Activated naive CD4-positive, alpha-beta T cell (primary cell): ENCODE measurements around the gene APOBR.
"Not testable (repeated sequence)": the region's sequence is repeated elsewhere in the genome, so short reads cannot be mapped to it uniquely, and the experiment has no call there.

Experiments
- DNase-seq, 4 experiments: peaks; one replicate each; lab custom pipeline; 2025; lab: John Stamatoyannopoulos, UW

Gene APOBR, protein sequence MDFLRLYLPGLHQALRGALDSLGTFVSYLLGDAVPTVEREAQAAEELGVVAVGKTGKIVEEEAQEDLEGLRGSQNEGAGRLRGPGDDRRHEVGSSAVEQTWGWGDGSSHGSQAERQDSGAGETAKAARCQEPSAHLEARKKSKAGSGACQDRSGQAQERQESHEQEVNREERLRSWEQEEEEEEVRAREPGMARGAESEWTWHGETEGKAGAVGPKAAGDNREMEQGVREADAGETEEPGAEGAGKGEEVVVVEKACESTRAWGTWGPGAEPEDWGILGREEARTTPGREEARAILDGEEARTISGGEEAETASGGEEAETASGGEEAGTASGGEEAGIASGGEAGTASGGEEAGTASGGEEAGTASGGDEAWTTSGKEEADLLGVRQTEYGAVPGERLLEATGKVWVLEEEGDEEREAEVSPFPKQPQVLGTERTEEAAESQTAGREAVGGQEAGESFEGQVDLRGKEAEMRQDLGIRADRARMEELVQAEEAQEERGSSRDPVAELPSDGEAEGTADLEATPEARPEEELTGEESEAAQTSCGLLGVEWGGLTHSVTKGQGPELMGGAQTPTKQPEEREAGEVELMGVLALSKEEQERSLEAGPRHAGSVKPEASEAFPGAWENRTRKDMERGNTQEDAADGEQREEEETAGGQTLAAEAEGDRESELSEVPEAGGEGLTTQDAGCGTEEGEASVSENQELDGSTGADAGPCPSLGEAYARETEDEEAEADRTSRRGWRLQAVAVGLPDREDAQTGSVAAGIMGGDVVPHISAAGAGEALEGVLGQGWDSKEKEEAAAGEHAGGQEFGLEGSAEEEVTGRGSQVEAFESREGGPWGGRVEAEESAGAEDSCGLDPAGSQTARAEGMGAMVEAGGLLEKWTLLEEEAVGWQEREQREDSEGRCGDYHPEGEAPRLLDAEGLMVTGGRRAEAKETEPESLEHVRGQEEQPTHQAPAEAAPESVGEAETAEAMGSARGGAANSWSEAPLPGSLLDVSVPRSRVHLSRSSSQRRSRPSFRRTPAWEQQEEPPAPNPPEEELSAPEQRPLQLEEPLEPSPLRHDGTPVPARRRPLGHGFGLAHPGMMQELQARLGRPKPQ

DNA sequence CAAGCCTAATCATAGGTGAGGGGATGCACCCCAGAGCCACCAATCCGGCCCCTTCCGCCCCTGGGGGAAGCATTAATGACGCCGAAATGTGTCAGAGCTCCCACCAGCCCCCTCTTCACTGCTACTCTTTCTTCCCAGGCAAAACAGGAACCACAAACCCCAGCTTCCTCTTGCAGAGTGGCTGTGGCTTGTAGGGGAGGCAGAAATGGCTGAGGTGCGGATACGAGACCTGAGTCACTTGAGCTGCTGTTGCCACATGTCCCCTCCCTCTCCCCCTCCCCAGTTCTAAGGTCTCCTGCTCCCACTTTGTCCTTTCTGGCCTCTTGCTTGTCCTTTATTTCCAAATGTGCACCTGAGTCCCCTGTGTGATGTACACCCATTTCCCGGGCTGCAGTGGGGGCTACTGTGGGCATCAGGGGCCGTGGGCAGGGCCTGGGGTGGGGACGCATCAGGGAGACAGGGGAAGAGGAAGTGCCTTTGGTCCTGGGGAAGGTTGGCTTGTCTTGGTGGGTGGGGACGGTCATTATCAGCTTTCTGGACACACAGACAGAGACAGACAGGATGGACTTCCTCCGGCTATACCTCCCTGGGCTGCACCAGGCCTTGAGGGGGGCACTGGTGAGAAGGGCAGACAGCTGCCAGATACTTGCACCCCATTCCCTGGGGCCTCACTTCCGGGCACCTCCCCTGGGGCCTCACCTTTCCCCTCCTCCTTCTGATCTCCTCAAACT is at the start of gene APOBR:
TSS of gene APOBR (plus strand) at position 523 of the 731 bp plus-strand sequence. CDS start at position 562, 39 bp downstream.
- DNase-seq, result peak; percentile 26 to 72 (median 61)

- DNase-seq, result not testable (repeated sequence)
Observed at GRCh38 chr16:28446388-28446787, 48.1 kb upstream of the APOBR start.

- DNase-seq, result not testable (repeated sequence)
Observed at GRCh38 chr16:28447081-28447480, 47.4 kb upstream of the APOBR start.

DNA sequence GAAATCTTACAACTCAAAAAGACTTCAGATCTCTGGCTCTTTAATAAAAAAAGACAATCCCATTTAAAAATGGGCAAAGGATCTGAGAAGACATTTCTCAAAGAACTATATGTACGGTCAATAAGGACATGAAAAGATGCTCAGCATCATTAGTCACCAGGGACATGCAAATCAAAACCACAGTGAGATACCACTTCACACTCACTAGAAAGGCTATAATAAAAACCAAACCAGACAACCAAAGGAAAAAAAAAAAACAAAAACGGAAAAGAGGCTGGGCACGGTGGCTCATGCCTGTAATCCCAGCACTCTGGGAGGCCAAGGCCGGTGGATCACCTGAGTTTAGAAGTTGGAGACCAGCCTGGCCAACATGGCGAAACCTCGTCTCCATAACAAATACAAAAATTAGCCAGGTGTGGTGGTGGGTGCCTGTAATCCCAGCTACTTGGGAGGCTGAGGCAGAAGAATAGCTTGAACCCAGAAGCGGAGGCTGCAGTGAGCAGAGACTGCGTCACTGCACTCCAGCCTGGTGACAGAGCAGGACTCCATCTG is 20.7 kb upstream of the APOBR start:
- DNase-seq, result no peak

GRCh38 chr16:28475221-28475620 is 19.2 kb upstream of the APOBR start:
- no peak for DNase-seq

DNA sequence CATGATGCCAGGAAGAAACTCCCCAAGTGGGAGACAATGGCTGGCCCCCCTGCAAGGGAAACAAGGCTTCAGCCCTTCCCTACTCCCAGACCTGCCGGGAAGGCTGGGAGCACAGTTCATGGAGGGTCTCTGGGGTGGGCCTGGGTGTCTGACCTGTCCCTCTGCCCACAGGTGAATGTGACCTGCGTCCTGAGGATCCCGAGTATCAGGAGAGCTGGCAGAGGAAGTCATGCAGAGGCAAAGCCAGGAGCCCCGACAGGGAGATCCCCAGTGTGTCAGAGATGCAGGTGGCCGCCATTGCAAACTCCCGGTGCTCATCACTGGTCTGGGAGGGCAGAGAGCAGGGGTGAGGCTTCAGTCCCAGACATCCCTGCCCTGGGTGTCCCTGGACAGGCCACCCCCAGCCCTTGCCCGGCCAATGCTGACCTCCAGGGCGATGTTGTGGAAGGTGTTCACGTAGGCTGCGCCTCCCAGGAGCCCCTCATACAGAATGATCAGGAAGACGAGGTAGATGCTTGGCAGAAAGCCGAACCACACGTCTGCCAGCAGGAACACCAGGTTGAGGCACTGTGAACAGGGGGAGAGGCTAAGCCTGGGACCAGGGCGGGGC is 17.0 kb upstream of the APOBR start:
- DNase-seq, result no peak

GRCh38 chr16:28478506-28479180 is 15.8 kb upstream of the APOBR start:
- no peak for DNase-seq

GRCh38 chr16:28482026-28482425 is 12.4 kb upstream of the APOBR start:
- DNase-seq, result no peak

- not testable (repeated sequence) for DNase-seq
Observed at GRCh38 chr16:28483361-28483760, 11.1 kb upstream of the APOBR start.

- DNase-seq, result no peak
Observed at GRCh38 chr16:28486266-28486665, 8.2 kb upstream of the APOBR start.

DNA sequence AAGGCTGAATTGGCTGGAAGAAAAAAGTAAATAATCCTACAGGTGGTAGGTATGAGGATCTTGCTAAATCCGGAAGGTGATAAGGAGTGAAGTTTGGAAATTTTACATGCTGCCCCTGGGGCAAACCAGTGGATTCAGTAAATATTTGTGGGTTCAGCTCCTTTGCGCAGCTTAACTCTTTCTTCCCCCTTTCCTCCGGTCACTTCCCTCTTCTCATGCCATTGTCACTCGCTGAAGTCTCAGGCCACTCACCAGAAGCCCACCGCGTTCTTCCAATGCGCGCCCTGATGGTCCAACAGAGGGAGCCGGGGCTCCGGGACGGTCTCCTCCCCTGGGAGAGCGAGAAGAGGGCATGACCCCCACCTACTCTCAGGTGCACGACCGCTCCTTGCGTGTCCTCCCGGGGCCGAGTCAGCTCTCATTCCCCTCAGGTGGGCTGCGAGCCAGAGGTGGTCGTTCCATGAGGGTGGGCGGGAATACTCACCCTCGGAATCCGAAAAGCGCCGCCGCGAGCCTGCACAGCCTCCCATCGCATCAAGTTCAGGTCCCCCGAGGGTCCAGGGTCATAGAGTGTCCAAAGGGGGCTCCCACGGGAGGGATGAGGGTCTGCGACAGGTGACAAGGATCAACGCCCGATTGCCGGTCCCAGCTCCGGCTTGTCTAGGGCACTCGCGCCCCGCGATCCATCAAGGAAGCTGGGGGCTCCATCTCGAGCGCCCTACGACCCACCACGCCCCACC is 3.0 kb upstream of the APOBR start:
- no peak for DNase-seq

GRCh38 chr16:28491970-28492474 is 2.4 kb upstream of the APOBR start, which contains the start of gene CLN3:
Gene CLN3 (minus strand): TSS chr16:28492074. CDS start chr16:28491759, 315 bp downstream.
- peak; percentile 52 to 73 (median 68) for DNase-seq

DNA sequence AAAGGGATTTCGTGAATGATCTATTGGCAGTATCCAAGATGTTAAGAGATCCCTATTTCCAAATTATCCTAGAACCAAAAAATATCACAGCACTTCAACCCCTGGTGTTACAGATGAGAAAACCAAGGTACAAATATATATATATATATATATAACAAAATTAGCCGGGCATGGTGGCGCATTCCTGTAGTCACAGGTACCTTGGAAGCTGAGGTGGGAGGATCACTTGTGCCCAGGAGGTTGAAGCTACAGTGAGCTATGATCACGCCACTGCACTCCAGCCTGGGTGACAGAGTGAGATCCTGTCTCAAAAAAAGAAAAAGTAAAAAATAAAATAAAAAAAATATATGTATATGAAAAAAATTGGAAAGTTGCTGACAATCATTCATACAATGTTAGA is 1.9 kb upstream of the APOBR start:
- DNase-seq, result no peak

- DNase-seq, result peak in 2 of 4 experiments; percentile 9 to 11
Observed at GRCh38 chr16:28495098-28495793, 803 bp downstream of the APOBR start.

DNA sequence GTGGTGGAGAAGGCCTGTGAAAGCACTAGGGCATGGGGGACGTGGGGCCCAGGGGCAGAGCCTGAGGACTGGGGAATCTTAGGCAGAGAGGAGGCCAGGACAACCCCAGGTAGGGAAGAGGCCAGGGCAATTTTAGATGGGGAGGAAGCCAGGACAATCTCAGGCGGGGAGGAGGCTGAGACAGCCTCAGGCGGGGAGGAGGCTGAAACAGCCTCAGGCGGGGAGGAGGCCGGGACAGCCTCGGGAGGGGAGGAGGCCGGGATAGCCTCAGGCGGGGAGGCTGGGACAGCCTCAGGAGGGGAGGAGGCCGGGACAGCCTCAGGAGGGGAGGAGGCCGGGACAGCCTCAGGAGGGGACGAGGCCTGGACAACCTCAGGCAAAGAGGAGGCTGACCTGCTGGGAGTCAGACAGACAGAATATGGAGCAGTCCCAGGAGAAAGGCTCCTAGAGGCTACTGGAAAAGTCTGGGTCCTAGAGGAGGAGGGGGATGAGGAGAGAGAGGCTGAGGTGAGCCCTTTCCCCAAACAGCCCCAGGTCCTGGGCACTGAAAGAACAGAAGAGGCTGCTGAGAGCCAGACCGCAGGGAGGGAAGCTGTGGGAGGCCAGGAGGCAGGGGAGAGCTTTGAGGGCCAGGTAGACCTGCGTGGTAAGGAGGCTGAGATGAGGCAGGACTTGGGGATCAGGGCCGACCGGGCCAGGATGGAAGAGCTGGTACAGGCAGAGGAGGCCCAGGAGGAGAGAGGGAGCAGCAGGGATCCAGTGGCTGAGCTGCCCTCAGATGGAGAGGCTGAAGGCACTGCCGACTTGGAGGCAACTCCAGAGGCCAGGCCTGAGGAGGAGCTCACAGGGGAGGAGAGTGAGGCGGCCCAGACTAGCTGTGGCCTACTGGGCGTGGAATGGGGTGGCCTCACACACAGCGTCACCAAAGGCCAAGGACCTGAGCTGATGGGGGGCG is 1.6 kb downstream of the APOBR start:
- no peak for DNase-seq

GRCh38 chr16:28496844-28497243 is 2.4 kb downstream of the APOBR start:
- DNase-seq, result no peak

DNA sequence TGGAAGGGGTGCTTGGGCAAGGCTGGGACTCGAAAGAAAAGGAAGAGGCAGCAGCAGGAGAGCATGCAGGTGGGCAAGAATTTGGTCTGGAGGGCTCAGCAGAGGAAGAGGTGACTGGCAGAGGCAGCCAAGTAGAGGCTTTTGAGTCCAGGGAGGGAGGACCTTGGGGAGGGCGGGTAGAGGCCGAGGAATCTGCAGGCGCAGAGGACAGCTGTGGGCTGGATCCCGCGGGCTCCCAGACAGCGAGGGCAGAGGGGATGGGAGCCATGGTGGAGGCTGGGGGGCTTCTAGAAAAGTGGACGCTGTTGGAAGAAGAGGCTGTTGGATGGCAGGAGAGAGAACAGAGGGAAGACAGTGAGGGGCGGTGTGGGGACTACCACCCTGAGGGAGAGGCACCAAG is 2.9 kb downstream of the APOBR start:
- DNase-seq, result no peak
